GM06990 (cell line): ENCODE measurements around the gene CAMTA1.

Source experiments
- DNase-seq: peaks from one replicate; pipeline ENCODE4 v3.0.0-alpha.2; 2011; ENCODE audit not compliant: insufficient read length; ENCODE audit errors: extremely low read depth
- H3K27me3 ChIP-seq: replicated peaks from 2 replicates; pipeline ENCODE4 v1.6.0; 2011; ENCODE audit warnings: low read length; ENCODE audit not compliant: control insufficient read depth, insufficient read depth
- H3K36me3 ChIP-seq: 2 replicates; pipeline ENCODE4 v1.5.1; 2011; ENCODE audit warnings: low read length; ENCODE audit not compliant: control insufficient read depth, insufficient read depth
- H3K4me3 ChIP-seq: replicated peaks from 2 replicates; pipeline ENCODE4 v1.5.1; 2011; ENCODE audit warnings: low read depth, mild to moderate bottlenecking, control low read depth, low read length
- CTCF ChIP-seq: IDR thresholded peaks from 2 replicates; pipeline ENCODE4 v1.5.1; 2011; ENCODE audit warnings: low read length, control low read depth, mild to moderate bottlenecking, inconsistent platforms; ENCODE audit not compliant: insufficient read depth, poor library complexity, severe bottlenecking

CAMTA1 gene

DNA sequence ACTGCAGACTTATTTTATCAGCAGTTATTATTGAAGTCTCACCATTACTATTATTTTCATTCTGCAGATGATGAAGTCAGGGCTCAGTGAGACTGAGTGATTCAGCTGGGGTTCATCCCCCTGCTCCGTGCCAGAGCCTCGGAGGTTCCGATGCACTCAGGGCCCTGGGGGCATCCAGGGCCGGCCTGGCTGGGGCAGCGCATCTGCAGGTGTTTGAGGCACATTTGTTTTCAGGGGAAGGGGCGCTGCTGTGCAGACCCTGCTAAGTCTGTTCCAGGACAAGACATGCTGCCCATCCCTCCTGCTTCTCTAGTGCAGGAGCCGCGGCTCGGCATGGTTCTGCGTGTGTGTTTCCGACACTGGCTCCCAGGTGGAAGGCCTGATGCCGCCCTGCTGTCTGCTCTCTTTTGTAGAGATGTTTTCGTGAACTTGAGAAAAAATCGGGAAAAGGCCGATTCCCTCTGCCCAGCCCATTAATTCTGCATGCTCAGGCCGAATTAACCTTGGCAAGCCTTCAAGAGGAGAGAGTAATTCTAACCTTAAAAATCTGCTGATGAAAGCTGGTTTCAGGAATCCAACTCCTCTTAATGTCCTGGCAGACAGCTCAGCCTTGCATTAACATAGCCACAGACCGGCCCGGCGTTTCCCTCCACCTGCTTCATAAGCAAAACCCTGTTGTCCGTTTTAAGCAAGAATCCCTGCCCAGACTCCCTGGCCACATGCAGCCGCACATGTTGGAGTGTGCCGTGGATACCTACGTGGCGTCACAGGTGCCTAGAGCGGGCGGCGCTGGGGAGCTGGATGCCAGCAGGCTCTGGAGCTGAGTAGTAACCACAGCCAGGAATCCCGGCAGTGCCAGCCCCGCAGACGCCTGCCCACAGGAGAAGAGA is 669.9 kb downstream of the CAMTA1 start:
- DNase-seq, result no peak
- no peak for TF ChIP-seq CTCF
- Histone ChIP-seq H3K4me3 (no peak overlapping the region), H3K27me3 (peaks cover 2% of the 10 kb centered on the region; the same call in 1 of the 2 replicates), H3K36me3 (no peaks in the 10 kb centered on the region)

DNA sequence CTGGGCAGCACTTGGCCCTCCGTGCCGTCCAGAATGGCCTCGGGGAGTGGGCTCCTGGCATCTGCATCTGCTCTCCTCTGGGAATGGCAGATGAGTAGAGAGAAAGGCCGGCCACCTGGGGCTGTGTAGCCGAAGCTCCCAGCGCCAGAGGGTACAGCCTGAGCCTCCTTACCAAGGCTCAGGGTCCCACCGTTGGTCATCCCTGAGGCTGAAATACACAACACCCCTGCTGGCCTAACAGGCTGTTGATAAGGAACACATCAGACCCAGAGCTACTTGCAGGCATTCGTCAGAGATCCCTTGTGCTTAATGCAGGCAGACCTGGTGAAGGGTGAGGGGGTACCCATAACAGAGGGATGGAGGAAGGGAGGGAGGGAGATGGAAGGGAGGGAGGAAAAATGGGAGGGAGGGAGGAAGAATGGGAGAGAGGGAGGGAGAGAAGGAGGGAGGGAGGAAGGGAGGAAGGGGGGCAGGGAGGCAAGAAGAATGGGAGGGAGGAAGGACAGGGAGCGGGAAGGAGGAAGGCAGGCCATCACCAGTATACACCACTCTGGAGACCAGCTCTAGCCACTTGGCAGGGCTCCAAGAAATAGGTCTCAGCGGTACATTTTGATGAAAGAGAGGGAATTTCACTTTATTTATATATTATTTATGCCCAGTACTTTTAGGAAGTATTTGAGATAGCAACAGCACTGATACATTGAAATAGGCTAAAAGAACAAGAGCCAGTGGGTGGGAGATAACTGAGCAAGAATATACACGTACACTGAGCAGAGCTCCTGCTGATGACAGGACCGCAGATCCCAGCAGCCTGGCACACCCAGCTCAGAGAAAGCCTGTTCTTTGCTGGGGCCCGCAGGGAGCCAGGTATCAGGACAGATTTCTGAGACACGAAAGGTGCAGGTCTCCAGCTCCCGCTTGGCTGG is 670.8 kb downstream of the CAMTA1 start:
- H3K4me3 ChIP-seq, result no peak overlapping the region
- H3K36me3 ChIP-seq, result no peaks in the 10 kb centered on the region
- TF ChIP-seq CTCF, result no peak
- DNase-seq, result no peak
- peaks cover 2% of the 10 kb centered on the region; the same call in 1 of the 2 replicates for H3K27me3 ChIP-seq

GRCh38 chr1:7456722-7457082 is 671.4 kb downstream of the CAMTA1 start:
- peaks cover 2% of the 10 kb centered on the region; the same call in 1 of the 2 replicates for H3K27me3 ChIP-seq
- no peaks in the 10 kb centered on the region for H3K36me3 ChIP-seq
- no peak for TF ChIP-seq CTCF
- H3K4me3 ChIP-seq, result no peak overlapping the region
- no peak for DNase-seq

GRCh38 chr1:7457811-7458210 is 672.6 kb downstream of the CAMTA1 start:
- H3K4me3 ChIP-seq, result no peak overlapping the region
- peaks cover 2% of the 10 kb centered on the region; the same call in 1 of the 2 replicates for H3K27me3 ChIP-seq
- DNase-seq, result no peak
- no peaks in the 10 kb centered on the region for H3K36me3 ChIP-seq
- no peak for TF ChIP-seq CTCF

GRCh38 chr1:7458946-7459345 is 673.7 kb downstream of the CAMTA1 start:
- no peak for DNase-seq
- Histone ChIP-seq H3K27me3 (peaks cover 2% of the 10 kb centered on the region; the same call in 1 of the 2 replicates), H3K36me3 (no peaks in the 10 kb centered on the region), H3K4me3 (no peak overlapping the region)
- no peak for TF ChIP-seq CTCF
